ENCODE results near the gene CAP2.

DNA sequence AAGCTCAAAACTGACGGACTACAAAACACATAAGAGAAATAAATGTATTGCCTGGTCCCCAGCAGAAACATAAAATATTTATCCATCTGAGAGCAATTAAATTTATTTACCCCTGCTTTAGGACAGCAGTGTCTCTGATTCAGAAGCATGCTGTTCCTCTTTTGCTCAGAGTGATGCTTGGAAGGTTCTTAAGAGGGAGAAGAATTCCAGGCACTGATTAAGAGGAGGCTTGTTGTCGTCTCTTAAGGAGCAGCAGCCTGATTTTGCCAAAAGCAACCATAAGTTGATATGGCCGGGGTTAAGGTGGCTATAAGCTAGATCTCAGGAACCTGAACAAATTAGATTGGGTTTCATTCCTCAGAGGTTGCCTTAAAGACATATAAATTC lies 25.8 kb downstream of the CAP2 start:
- TF ChIP-seq CTCF (IDR thresholded peaks at IDR 0.05; ENCODE audit: borderline replicate concordance, extremely low read depth, low read length, poor library complexity, severe bottlenecking) (no peak), EZH2 (IDR thresholded peaks at IDR 0.05; ENCODE audit: borderline replicate concordance, low read depth, low read length, severe bottlenecking) (no peak)
